GM20000 (cell line): Measurements from ENCODE around the gene CDH22.

Experiments
- DNase-seq: peaks from one replicate; pipeline ENCODE4 v3.0.0; 2012; ENCODE audit warnings: low spot score
- CTCF ChIP-seq: IDR thresholded peaks from 2 replicates; pipeline ENCODE4 v1.5.1; 2012; ENCODE audit warnings: mild to moderate bottlenecking, control low read depth; ENCODE audit errors: extremely low read depth, missing control alignments

Gene CDH22

GRCh38 chr20:46200582-46201570, 107.4 kb downstream of the CDH22 start:
- DNase-seq = no peak
- no peak for TF ChIP-seq CTCF

- TF ChIP-seq CTCF = no peak
Measured at GRCh38 chr20:46199198-46199597, 109.1 kb downstream of the CDH22 start.

GRCh38 chr20:46196990-46197389, 111.3 kb downstream of the CDH22 start:
- TF ChIP-seq CTCF = no peak
- no peak for DNase-seq

More at GRCh38 chr20:46199198-46199597, 109.1 kb downstream of the CDH22 start:
- no peak for DNase-seq

GRCh38 chr20:46195264-46196036, 112.8 kb downstream of the CDH22 start:
- TF ChIP-seq CTCF = no peak
- no peak for DNase-seq

- TF ChIP-seq CTCF = no peak
- DNase-seq = no peak
Measured at GRCh38 chr20:46194409-46194808, 113.9 kb downstream of the CDH22 start.

- no peak for TF ChIP-seq CTCF
- DNase-seq = no peak
Measured at GRCh38 chr20:46192376-46192944, 115.8 kb downstream of the CDH22 start.
